ENCODE results near the gene CLEC20A.

DNA sequence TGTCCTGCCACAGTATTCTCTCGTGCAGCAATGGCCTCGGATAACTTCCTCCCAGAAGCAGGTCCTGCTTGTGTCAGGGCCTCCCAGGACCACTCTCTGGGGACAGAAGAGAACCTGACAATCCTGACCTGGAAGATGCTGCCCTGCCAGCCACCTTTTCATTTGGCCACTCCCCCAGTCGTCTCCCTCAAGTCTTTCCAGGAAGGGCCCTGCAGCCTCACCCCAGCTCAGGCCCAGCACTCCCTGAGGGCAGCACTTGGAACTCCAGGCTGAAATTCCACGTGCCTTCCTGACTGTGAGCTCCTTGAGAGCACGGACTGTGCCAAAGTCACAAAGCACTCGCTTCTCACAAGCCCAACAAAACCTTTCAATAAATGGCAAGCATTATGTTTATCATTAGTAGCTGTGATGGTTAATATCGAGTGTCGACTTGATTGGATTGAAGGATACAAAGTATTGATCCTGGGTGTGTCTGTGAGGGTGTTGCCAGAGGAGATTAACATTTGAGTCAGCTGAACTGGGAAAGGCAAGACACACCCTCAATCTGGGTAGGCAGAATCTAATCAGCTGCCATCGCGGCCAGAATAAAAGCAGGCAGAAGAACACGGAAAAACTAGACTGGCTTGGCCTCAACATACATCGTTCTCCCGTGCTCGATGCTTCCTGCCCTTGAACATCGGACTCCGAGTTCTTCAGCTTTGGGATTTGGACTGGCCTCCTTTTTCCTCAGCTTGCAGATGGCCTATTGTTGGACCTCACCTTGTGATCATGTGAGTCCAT, 2.3 kb upstream of the CLEC20A start:
- TF ChIP-seq, protein P1, sequence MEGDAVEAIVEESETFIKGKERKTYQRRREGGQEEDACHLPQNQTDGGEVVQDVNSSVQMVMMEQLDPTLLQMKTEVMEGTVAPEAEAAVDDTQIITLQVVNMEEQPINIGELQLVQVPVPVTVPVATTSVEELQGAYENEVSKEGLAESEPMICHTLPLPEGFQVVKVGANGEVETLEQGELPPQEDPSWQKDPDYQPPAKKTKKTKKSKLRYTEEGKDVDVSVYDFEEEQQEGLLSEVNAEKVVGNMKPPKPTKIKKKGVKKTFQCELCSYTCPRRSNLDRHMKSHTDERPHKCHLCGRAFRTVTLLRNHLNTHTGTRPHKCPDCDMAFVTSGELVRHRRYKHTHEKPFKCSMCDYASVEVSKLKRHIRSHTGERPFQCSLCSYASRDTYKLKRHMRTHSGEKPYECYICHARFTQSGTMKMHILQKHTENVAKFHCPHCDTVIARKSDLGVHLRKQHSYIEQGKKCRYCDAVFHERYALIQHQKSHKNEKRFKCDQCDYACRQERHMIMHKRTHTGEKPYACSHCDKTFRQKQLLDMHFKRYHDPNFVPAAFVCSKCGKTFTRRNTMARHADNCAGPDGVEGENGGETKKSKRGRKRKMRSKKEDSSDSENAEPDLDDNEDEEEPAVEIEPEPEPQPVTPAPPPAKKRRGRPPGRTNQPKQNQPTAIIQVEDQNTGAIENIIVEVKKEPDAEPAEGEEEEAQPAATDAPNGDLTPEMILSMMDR (IDR thresholded peaks at IDR 0.05) = no peak
- TF ChIP-seq POLR2A (IDR thresholded peaks at IDR 0.05) = no peak
- TF ChIP-seq EP300 (IDR thresholded peaks at IDR 0.05) = no peak

Measured in suprapubic skin (tissue), 3 donors.